Measurements from ENCODE around the gene EIF2D.

The EIF2D gene

DNA sequence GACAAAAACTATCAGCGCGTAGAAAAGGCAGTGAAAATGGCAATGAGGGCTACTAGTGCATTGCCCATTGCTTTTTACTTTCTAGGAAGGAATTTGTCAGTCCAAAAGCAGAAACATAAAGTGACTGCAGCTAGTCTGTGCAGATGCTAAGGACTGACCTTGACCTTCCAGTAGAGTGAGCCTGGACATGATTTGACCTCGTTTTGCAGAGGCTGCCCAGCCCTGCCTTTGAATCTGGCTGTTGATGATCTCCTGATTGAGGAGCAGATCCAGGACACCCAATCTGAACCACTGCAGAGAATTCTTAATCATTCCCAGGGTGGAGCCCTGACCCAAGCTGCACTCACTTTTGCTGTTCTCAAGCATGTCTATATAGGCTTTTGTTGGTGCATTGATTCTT, 44.7 kb upstream of the EIF2D start:
- no peak overlapping the region for H3K4me3 ChIP-seq (ENCODE audit: low read depth, low read length)
- in situ Hi-C loops (cut with HindIII; ENCODE audit: low sequenced_read_pairs), result no loop called here
- TF ChIP-seq, protein P1, sequence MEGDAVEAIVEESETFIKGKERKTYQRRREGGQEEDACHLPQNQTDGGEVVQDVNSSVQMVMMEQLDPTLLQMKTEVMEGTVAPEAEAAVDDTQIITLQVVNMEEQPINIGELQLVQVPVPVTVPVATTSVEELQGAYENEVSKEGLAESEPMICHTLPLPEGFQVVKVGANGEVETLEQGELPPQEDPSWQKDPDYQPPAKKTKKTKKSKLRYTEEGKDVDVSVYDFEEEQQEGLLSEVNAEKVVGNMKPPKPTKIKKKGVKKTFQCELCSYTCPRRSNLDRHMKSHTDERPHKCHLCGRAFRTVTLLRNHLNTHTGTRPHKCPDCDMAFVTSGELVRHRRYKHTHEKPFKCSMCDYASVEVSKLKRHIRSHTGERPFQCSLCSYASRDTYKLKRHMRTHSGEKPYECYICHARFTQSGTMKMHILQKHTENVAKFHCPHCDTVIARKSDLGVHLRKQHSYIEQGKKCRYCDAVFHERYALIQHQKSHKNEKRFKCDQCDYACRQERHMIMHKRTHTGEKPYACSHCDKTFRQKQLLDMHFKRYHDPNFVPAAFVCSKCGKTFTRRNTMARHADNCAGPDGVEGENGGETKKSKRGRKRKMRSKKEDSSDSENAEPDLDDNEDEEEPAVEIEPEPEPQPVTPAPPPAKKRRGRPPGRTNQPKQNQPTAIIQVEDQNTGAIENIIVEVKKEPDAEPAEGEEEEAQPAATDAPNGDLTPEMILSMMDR (IDR thresholded peaks at IDR 0.05; ENCODE audit: low read depth, low read length), result no peak
- no peak for DNase-seq (ENCODE audit: low read depth, low spot score)

DNA sequence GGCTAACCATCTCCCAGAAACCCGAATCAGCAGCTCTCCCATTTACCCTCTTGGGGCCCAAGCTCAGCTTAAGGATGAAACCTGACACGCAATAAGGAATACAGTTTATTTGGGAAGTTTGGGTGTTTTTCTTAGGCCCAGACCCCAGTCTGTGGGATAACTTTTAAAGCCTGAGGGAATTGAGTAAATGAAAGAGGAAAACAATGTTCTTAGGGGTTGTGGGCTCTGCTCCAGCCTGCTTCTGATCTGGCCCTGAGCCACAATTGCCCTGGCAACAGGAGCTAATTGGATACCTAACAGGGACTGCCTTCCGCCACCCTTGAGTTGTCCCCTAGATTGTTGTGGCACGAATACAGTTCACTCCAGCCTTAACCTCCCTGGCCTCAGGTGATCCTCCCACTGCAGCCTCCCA, 43.2 kb upstream of the EIF2D start:
- TF ChIP-seq, protein P1 (IDR thresholded peaks at IDR 0.05; ENCODE audit: low read depth, low read length), result no peak

DNA sequence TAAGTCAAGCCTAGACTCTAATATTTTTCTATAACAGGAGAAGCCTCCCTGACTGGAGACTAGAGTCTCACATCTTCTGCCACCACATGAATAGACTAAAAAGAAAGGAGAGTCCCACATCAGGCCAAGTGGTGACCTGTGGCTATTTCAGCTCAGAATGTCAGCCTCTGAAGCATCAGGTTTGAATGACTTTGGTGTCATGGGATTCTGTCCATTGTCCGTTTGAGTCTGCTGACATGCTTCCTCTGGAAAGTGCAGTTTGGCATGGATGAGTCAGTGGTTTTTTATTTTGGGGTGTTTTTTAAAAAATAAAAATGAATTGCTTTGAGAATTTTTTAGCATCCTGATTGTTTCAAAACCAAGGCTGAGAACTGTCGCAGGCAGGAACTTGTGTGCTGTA, 42.6 kb upstream of the EIF2D start:
- in situ Hi-C loops (cut with HindIII; ENCODE audit: low sequenced_read_pairs), result no loop called here
- no peak for DNase-seq (ENCODE audit: low read depth, low spot score)
- H3K4me3 ChIP-seq (ENCODE audit: low read depth, low read length), result no peak overlapping the region
- TF ChIP-seq, protein P1 (IDR thresholded peaks at IDR 0.05; ENCODE audit: low read depth, low read length), result no peak

More for the DNA sequence above, 43.2 kb upstream of the EIF2D start:
- in situ Hi-C loops (cut with HindIII; ENCODE audit: low sequenced_read_pairs), result no loop called here
- H3K4me3 ChIP-seq (ENCODE audit: low read depth, low read length), result no peak overlapping the region
- no peak for DNase-seq (ENCODE audit: low read depth, low spot score)

DNA sequence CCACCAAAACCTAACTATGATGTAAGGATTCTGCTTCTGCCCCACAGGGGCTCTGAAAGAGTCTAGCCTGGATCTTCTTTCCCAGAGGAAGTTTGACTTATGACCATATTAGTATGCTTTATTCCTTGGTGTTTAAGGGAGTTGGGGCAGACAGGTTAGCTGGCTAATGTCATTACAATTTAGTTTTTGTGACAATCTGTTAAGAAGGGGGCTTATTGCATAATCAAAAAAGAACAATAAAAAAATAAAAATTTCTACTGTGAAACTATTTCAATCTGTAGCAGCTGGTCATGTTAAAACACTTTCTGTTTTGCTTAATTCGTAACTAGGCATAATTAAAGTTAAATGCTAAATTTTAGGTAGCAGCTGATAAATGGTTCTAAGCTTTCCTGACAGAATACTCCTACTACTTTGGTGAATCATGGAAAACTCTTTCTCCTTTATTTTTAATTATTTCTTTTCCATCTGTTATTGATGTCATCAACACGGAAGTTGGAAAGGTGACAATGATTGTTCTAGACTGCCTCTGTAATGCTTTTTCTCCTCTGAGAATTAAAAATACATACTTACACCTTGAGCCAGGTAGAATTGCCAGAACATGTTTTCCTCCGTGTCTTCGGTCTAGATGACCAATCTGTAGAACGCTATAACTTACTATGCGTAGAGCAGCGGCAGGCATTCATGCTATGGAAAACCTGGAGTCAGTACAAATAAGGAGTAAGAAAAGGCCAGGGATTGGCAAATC, 41.6 kb upstream of the EIF2D start:
- in situ Hi-C loops (cut with HindIII; ENCODE audit: low sequenced_read_pairs), result no loop called here
- DNase-seq (ENCODE audit: low read depth, low spot score), result no peak
- TF ChIP-seq, protein P1 (IDR thresholded peaks at IDR 0.05; ENCODE audit: low read depth, low read length), result no peak
- H3K4me3 ChIP-seq (ENCODE audit: low read depth, low read length), result no peak overlapping the region

DNA sequence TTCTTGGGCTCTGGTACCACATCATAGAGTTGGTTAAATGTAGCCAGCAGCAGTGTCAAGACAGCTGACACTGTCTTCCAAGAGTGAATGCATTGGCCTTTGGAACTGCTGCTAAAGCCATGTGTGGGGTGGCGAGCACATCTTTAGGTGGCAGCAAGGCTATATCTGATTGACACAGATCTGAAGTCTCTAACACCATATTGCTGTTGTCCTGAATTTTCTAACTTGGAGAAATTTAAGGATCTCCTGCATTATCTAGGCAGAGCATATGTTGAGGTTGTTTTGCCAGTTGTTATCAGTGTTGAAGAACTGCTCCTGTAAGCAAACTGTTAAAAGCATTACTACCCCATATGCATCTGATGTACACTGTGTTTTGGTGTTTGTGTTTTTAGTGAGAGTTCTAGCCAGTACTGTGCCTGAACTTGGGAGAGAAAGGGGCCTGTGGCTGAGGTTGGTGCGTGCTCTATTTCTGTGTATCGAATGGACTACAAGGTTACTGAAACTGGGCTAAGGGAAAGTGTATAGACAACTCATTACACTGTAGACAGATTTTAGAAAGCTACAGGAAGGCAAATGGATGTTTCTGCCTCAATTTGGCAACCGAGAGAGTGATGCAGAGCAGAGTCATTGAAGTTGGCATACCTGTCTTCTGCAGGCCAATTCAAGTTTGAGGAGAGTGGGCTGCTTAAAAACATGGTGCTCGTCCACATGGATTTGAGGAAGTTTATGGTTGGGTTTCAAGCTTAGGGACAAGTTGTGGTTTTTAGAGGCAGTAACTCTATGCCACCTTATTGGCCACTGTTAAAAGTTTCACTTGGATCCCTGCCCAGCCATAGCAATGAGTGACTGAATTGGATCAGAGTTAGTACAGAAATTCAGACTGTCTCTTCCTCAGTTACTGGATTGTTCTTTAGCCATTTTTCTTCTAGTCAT, 40.0 kb upstream of the EIF2D start:
- TF ChIP-seq, protein P1 (IDR thresholded peaks at IDR 0.05; ENCODE audit: low read depth, low read length), result no peak
- no peak overlapping the region for H3K4me3 ChIP-seq (ENCODE audit: low read depth, low read length)
- no peak for DNase-seq (ENCODE audit: low read depth, low spot score)
- in situ Hi-C loops (cut with HindIII; ENCODE audit: low sequenced_read_pairs), result no loop called here

DNA sequence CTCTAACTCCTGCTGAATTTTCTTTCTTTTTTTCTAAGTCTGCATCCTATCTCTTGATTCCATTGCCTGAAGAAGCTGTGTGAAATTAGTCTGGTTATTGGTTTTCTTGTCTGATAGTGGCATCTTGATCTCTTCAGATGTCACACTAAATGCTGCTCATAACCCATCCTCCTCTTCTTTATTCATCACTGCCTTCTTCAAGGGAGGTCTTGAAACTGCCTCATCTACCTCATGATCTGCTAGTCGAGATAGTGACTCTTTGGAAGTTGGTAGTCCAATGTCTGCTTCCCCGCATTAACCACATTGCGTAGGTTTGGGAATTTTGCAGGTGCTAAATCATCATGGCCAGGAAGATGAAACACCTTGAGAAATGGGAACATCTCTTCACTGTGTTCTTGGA, 38.7 kb upstream of the EIF2D start:
- TF ChIP-seq, protein P1 (IDR thresholded peaks at IDR 0.05; ENCODE audit: low read depth, low read length), result no peak
- DNase-seq (ENCODE audit: low read depth, low spot score), result no peak
- in situ Hi-C loops (cut with HindIII; ENCODE audit: low sequenced_read_pairs), result no loop called here

More for the DNA sequence above, 38.7 kb upstream of the EIF2D start:
- no peak overlapping the region for H3K4me3 ChIP-seq (ENCODE audit: low read depth, low read length)
